ENCODE data around the gene CS. TPM values are rescaled to one million over a fixed set of nuclear protein-coding genes. Genes with fewer than 3 reads are reported as not detected.

CS gene
- polyA plus RNA-seq, 1 donor from 2014 or later = 65.7 TPM

DNA sequence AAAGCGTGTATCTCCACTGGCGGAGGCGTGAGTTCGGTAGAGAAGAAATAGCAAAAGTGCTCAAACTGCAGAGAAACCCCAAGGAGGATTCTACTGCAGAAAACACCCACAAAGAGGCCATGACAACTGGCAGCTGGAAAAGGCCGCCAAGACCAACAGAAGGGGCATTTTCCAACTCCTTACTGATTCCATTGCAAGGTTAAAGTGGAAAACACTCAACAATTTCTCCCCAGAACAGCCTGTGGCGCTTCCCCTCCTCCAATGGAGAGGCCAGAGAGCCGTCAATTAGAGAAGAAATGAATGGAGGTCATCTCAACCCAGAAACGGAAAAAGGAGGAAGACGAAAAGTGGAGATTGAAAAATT lies 41.3 kb downstream of the CS start:
- no peaks in the 10 kb centered on the region for H3K9me3 ChIP-seq (ENCODE audit: low read length)
- TF ChIP-seq RAD21 (conservative IDR thresholded peaks at IDR 0.05) (no peak), SMC3 (conservative IDR thresholded peaks at IDR 0.05; ENCODE audit: poor library complexity) (no peak), EZH2 (IDR thresholded peaks at IDR 0.05; ENCODE audit: borderline replicate concordance, insufficient read depth, low read length, poor library complexity, severe bottlenecking) (no peak), CTCF (IDR thresholded peaks at IDR 0.05; ENCODE audit: poor library complexity, severe bottlenecking) (no peak), POLR2AphosphoS5 (IDR thresholded peaks at IDR 0.05) (no peak), TAF1 (IDR thresholded peaks at IDR 0.05; ENCODE audit: low read depth) (no peak), REST (IDR thresholded peaks at IDR 0.05; ENCODE audit: borderline replicate concordance) (no peak)
- H3K4me3 ChIP-seq (ENCODE audit: low read length) = peak overlapping the region; percentile 96
- peak overlapping the region; percentile 89 for H2AFZ ChIP-seq (ENCODE audit: low read depth, low read length)
- peaks cover 21% of the 10 kb centered on the region for H3K79me2 ChIP-seq (replicated peaks; ENCODE audit: insufficient read depth, low read length)
- H3K9ac ChIP-seq (ENCODE audit: low read length) = peak overlapping the region; percentile 96
- peaks cover 7% of the 10 kb centered on the region for H3K36me3 ChIP-seq (ENCODE audit: insufficient read depth, low read length)
- no peaks in the 10 kb centered on the region for H3K9me2 ChIP-seq (ENCODE audit: insufficient read depth, low read length)
- H3K27ac ChIP-seq (ENCODE audit: low read length) = peak overlapping the region; percentile 60
- H3K4me2 ChIP-seq (ENCODE audit: low read length) = peak overlapping the region; percentile 41
- no peaks in the 10 kb centered on the region for H3F3A ChIP-seq (ENCODE audit: insufficient read depth, low read length, poor library complexity, severe bottlenecking)
- H4K20me1 ChIP-seq (ENCODE audit: insufficient read depth) = no peaks in the 10 kb centered on the region
- no peaks in the 10 kb centered on the region for H3K27me3 ChIP-seq (ENCODE audit: insufficient read depth, low read depth, low read length)

- Histone ChIP-seq H3K36me3 (ENCODE audit: insufficient read depth, low read length) (peaks cover 7% of the 10 kb centered on the region), H4K20me1 (ENCODE audit: insufficient read depth) (no peaks in the 10 kb centered on the region), H3K9me3 (ENCODE audit: low read length) (no peaks in the 10 kb centered on the region), H3F3A (ENCODE audit: insufficient read depth, low read length, poor library complexity, severe bottlenecking) (no peaks in the 10 kb centered on the region), H3K9ac (ENCODE audit: low read length) (peak within 1 kb of the TSS; percentile 96), H3K4me2 (ENCODE audit: low read length) (peak within 1 kb of the TSS; percentile 90), H3K27ac (ENCODE audit: low read length) (peak within 1 kb of the TSS; percentile 80), H2AFZ (ENCODE audit: low read depth, low read length) (peak within 1 kb of the TSS; percentile 89), H3K9me2 (ENCODE audit: insufficient read depth, low read length) (no peaks in the 10 kb centered on the region), H3K4me3 (ENCODE audit: low read length) (peak within 1 kb of the TSS; percentile 96), H3K79me2 (replicated peaks; ENCODE audit: insufficient read depth, low read length) (peaks cover 21% of the 10 kb centered on the region), H3K27me3 (ENCODE audit: insufficient read depth, low read depth, low read length) (no peaks in the 10 kb centered on the region)
- TF ChIP-seq SMC3 (conservative IDR thresholded peaks at IDR 0.05; ENCODE audit: poor library complexity) (peak; percentile 74), REST (IDR thresholded peaks at IDR 0.05; ENCODE audit: borderline replicate concordance) (no peak), POLR2AphosphoS5 (IDR thresholded peaks at IDR 0.05) (peak; percentile 82), MXI1 (conservative IDR thresholded peaks at IDR 0.05; ENCODE audit: poor library complexity, severe bottlenecking) (peak; percentile 68), EP300 (conservative IDR thresholded peaks at IDR 0.05; ENCODE audit: poor library complexity, severe bottlenecking) (peak; percentile 46), EZH2 (IDR thresholded peaks at IDR 0.05; ENCODE audit: borderline replicate concordance, insufficient read depth, low read length, poor library complexity, severe bottlenecking) (no peak), RAD21 (conservative IDR thresholded peaks at IDR 0.05) (peak; percentile 48), CTCF (IDR thresholded peaks at IDR 0.05; ENCODE audit: poor library complexity, severe bottlenecking) (peak; percentile 89), TAF1 (IDR thresholded peaks at IDR 0.05; ENCODE audit: low read depth) (peak; percentile 75)
Measured at GRCh38 chr12:56258068-56258819, 41.9 kb downstream of the CS start, which contains the start of gene ANKRD52. ANKRD52 (minus strand) TSS chr12:56258384; CDS start chr12:56258269, 115 bp downstream.
